WTC11 (cell line): ENCODE data around the gene LYPD3.

ENCODE experiments used
- GABPB1 ChIP-seq: sonication (generic); formaldehyde crosslinking; IDR thresholded peaks from 2 replicates; pipeline ENCODE4 v1.8.1; 2023; ENCODE audit warnings: mild to moderate bottlenecking, missing genetic modification reagents
- JUN ChIP-seq: sonication (generic); formaldehyde crosslinking; IDR thresholded peaks from 2 replicates; pipeline ENCODE4 v1.8.0; 2023; ENCODE audit warnings: mild to moderate bottlenecking, missing genetic modification reagents
- NR3C1 ChIP-seq: sonication (generic); formaldehyde crosslinking; conservative IDR thresholded peaks from 2 replicates; pipeline ENCODE4 v1.8.1; 2023; ENCODE audit warnings: low read depth, mild to moderate bottlenecking, missing genetic modification reagents
- SP1 ChIP-seq: sonication (generic); formaldehyde crosslinking; conservative IDR thresholded peaks from 2 replicates; pipeline ENCODE4 v1.8.1; 2022; ENCODE audit warnings: missing genetic modification reagents
- TP53 ChIP-seq: sonication (generic); formaldehyde crosslinking; IDR thresholded peaks from 2 replicates; pipeline ENCODE4 v1.8.1; 2023; ENCODE audit warnings: mild to moderate bottlenecking, missing genetic modification reagents
- ZNF138 ChIP-seq: sonication (generic); formaldehyde crosslinking; conservative IDR thresholded peaks from 2 replicates; pipeline ENCODE4 v1.8.1; 2022; ENCODE audit warnings: mild to moderate bottlenecking, moderate library complexity, missing genetic modification reagents
- ZNF317 ChIP-seq: sonication (generic); formaldehyde crosslinking; IDR thresholded peaks from 2 replicates; pipeline ENCODE4 v1.8.1; 2023; ENCODE audit warnings: low read depth, mild to moderate bottlenecking, moderate library complexity, missing genetic modification reagents, borderline replicate concordance
- TF ChIP-seq, protein P1 (sequence below): sonication (generic); formaldehyde crosslinking; IDR thresholded peaks from 2 replicates; pipeline ENCODE4 v1.8.0; 2022; ENCODE audit warnings: missing genetic modification reagents
- TF ChIP-seq, protein P2 (sequence below): fragments of 200-600 bp; IDR thresholded peaks from 2 replicates; pipeline ENCODE4 v1.8.0; 2022; ENCODE audit warnings: antibody characterized with exemption
- TF ChIP-seq, protein P3 (sequence below): sonication (generic); formaldehyde crosslinking; IDR thresholded peaks from 2 replicates; pipeline ENCODE4 v1.8.0; 2023; ENCODE audit warnings: mild to moderate bottlenecking, missing genetic modification reagents
- TF ChIP-seq, protein P4 (sequence below): sonication (generic); formaldehyde crosslinking; IDR thresholded peaks from 2 replicates; pipeline ENCODE4 v1.8.1; 2023; ENCODE audit warnings: mild to moderate bottlenecking, moderate library complexity, missing genetic modification reagents
- TF ChIP-seq, protein P5 (sequence below): sonication (generic); formaldehyde crosslinking; IDR thresholded peaks from 2 replicates; pipeline ENCODE4 v1.8.1; 2022; ENCODE audit warnings: mild to moderate bottlenecking, missing genetic modification reagents, moderate library complexity, borderline replicate concordance
- TF ChIP-seq, protein P6 (sequence below): sonication (generic); formaldehyde crosslinking; conservative IDR thresholded peaks from 2 replicates; pipeline ENCODE4 v1.8.1; 2022; ENCODE audit warnings: mild to moderate bottlenecking, missing genetic modification reagents
- TF ChIP-seq, protein P7 (sequence below): sonication (generic); formaldehyde crosslinking; IDR thresholded peaks from 2 replicates; pipeline ENCODE4 v1.8.1; 2023; ENCODE audit warnings: mild to moderate bottlenecking, missing genetic modification reagents

DNA sequence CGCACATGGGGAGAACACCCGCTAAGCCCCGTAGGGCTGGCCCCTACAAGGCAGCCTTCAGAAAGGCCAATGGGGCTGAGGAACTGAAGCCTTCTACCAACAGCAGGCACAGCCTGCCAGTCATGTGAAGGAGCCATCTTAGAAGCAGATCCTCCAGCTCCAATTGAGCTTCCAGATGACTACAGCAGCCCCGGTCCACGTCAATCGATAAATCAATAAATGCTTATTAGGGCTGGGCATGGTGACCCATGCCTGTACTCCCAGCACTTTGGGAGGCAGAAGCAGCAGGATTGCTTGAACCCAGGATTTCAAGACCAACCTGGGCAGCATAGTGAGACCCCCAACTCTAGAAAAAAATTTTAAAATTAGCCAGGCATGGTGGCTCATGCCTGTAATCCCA, 27.7 kb downstream of the LYPD3 start:
- TF ChIP-seq, protein P1, sequence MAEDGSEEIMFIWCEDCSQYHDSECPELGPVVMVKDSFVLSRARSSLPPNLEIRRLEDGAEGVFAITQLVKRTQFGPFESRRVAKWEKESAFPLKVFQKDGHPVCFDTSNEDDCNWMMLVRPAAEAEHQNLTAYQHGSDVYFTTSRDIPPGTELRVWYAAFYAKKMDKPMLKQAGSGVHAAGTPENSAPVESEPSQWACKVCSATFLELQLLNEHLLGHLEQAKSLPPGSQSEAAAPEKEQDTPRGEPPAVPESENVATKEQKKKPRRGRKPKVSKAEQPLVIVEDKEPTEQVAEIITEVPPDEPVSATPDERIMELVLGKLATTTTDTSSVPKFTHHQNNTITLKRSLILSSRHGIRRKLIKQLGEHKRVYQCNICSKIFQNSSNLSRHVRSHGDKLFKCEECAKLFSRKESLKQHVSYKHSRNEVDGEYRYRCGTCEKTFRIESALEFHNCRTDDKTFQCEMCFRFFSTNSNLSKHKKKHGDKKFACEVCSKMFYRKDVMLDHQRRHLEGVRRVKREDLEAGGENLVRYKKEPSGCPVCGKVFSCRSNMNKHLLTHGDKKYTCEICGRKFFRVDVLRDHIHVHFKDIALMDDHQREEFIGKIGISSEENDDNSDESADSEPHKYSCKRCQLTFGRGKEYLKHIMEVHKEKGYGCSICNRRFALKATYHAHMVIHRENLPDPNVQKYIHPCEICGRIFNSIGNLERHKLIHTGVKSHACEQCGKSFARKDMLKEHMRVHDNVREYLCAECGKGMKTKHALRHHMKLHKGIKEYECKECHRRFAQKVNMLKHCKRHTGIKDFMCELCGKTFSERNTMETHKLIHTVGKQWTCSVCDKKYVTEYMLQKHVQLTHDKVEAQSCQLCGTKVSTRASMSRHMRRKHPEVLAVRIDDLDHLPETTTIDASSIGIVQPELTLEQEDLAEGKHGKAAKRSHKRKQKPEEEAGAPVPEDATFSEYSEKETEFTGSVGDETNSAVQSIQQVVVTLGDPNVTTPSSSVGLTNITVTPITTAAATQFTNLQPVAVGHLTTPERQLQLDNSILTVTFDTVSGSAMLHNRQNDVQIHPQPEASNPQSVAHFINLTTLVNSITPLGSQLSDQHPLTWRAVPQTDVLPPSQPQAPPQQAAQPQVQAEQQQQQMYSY (CRISPR knock-in tag): no peak
- TF ChIP-seq, protein P2, sequence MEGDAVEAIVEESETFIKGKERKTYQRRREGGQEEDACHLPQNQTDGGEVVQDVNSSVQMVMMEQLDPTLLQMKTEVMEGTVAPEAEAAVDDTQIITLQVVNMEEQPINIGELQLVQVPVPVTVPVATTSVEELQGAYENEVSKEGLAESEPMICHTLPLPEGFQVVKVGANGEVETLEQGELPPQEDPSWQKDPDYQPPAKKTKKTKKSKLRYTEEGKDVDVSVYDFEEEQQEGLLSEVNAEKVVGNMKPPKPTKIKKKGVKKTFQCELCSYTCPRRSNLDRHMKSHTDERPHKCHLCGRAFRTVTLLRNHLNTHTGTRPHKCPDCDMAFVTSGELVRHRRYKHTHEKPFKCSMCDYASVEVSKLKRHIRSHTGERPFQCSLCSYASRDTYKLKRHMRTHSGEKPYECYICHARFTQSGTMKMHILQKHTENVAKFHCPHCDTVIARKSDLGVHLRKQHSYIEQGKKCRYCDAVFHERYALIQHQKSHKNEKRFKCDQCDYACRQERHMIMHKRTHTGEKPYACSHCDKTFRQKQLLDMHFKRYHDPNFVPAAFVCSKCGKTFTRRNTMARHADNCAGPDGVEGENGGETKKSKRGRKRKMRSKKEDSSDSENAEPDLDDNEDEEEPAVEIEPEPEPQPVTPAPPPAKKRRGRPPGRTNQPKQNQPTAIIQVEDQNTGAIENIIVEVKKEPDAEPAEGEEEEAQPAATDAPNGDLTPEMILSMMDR: no peak
- TF ChIP-seq TP53 (CRISPR knock-in tag) (no peak), SP1 (no peak), NR3C1 (CRISPR knock-in tag) (no peak), ZNF138 (CRISPR knock-in tag) (no peak), GABPB1 (CRISPR knock-in tag) (no peak), ZNF317 (CRISPR knock-in tag) (no peak), JUN (no peak)
- TF ChIP-seq, protein P3, sequence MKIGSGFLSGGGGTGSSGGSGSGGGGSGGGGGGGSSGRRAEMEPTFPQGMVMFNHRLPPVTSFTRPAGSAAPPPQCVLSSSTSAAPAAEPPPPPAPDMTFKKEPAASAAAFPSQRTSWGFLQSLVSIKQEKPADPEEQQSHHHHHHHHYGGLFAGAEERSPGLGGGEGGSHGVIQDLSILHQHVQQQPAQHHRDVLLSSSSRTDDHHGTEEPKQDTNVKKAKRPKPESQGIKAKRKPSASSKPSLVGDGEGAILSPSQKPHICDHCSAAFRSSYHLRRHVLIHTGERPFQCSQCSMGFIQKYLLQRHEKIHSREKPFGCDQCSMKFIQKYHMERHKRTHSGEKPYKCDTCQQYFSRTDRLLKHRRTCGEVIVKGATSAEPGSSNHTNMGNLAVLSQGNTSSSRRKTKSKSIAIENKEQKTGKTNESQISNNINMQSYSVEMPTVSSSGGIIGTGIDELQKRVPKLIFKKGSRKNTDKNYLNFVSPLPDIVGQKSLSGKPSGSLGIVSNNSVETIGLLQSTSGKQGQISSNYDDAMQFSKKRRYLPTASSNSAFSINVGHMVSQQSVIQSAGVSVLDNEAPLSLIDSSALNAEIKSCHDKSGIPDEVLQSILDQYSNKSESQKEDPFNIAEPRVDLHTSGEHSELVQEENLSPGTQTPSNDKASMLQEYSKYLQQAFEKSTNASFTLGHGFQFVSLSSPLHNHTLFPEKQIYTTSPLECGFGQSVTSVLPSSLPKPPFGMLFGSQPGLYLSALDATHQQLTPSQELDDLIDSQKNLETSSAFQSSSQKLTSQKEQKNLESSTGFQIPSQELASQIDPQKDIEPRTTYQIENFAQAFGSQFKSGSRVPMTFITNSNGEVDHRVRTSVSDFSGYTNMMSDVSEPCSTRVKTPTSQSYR (CRISPR knock-in tag): no peak
- TF ChIP-seq, protein P4, sequence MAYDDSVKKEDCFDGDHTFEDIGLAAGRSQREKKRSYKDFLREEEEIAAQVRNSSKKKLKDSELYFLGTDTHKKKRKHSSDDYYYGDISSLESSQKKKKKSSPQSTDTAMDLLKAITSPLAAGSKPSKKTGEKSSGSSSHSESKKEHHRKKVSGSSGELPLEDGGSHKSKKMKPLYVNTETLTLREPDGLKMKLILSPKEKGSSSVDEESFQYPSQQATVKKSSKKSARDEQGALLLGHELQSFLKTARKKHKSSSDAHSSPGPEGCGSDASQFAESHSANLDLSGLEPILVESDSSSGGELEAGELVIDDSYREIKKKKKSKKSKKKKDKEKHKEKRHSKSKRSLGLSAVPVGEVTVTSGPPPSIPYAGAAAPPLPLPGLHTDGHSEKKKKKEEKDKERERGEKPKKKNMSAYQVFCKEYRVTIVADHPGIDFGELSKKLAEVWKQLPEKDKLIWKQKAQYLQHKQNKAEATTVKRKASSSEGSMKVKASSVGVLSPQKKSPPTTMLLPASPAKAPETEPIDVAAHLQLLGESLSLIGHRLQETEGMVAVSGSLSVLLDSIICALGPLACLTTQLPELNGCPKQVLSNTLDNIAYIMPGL (CRISPR knock-in tag): no peak
- TF ChIP-seq, protein P5, sequence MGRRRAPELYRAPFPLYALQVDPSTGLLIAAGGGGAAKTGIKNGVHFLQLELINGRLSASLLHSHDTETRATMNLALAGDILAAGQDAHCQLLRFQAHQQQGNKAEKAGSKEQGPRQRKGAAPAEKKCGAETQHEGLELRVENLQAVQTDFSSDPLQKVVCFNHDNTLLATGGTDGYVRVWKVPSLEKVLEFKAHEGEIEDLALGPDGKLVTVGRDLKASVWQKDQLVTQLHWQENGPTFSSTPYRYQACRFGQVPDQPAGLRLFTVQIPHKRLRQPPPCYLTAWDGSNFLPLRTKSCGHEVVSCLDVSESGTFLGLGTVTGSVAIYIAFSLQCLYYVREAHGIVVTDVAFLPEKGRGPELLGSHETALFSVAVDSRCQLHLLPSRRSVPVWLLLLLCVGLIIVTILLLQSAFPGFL (CRISPR knock-in tag): no peak
- TF ChIP-seq, protein P6, sequence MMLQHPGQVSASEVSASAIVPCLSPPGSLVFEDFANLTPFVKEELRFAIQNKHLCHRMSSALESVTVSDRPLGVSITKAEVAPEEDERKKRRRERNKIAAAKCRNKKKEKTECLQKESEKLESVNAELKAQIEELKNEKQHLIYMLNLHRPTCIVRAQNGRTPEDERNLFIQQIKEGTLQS (CRISPR knock-in tag): no peak
- TF ChIP-seq, protein P7, sequence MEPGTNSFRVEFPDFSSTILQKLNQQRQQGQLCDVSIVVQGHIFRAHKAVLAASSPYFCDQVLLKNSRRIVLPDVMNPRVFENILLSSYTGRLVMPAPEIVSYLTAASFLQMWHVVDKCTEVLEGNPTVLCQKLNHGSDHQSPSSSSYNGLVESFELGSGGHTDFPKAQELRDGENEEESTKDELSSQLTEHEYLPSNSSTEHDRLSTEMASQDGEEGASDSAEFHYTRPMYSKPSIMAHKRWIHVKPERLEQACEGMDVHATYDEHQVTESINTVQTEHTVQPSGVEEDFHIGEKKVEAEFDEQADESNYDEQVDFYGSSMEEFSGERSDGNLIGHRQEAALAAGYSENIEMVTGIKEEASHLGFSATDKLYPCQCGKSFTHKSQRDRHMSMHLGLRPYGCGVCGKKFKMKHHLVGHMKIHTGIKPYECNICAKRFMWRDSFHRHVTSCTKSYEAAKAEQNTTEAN (CRISPR knock-in tag): no peak
